ENCODE data around the gene UBE2E1.
"Not testable (repeated sequence)": the region's sequence is repeated elsewhere in the genome, so short reads cannot be mapped to it uniquely, and the experiment has no call there.

Gene UBE2E1

GRCh38 chr3:23834082-23834870 lies 28.5 kb downstream of the UBE2E1 start:
- intact Hi-C loops (cut with micrococcal nuclease) = no loop called here

DNA sequence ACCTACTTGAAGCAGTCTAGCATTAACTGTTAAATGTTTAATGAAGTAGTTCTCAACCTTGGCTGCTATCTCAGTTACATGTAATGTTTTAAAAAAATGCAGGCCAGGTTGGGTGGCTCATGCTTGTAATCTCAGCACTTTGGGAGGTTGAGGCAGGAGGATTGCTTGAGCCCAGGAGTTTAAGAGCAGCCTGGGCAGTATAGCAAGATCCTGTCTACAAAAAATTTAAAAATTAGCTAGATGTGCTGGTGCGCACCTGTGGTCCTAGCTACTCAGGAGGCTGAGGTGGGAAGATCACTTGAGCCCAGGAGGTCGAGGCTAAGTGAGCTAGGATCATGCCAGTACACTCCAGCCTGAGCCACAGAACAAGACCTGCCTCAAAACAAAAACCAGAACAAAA lies 29.3 kb downstream of the UBE2E1 start:
- Mint-ChIP-seq H3K4me1 (ENCODE audit: low read depth) (peaks cover 50% of the 10 kb centered on the region), H3K36me3 (ENCODE audit: low read depth) (peaks cover 18% of the 10 kb centered on the region), H3K27ac (peak overlapping the region; percentile 65), H3K27me3 (no peaks in the 10 kb centered on the region), H3K4me3 (no peak overlapping the region), H3K9me3 (no peaks in the 10 kb centered on the region)
- intact Hi-C loops (cut with micrococcal nuclease) = no loop called here

More at GRCh38 chr3:23834082-23834870, 28.5 kb downstream of the UBE2E1 start:
- peaks cover 58% of the 10 kb centered on the region for H3K4me1 Mint-ChIP-seq (ENCODE audit: low read depth)
- H3K9me3 Mint-ChIP-seq = no peaks in the 10 kb centered on the region
- H3K36me3 Mint-ChIP-seq (ENCODE audit: low read depth) = peaks cover 18% of the 10 kb centered on the region
- no peaks in the 10 kb centered on the region for H3K27me3 Mint-ChIP-seq
- no peak overlapping the region for H3K4me3 Mint-ChIP-seq
- H3K27ac Mint-ChIP-seq = no peak overlapping the region

DNA sequence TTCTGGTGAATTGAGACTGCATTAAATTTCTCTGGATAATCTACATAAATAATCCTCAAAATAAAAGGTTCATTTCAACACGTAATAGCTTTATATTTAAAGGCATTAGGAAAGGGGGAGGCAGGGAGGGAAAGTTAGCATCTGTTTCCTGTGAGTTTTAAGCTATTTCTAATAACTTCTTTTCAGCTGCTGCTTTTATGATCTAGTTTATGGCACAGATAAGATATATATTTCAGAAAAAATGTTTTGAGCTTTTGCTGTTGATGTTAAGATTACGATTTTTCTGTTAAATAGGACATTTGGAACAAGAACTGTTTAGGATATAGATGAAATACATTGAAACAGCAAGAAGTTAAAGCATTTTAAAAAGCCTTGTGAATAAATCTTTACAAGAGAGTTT lies 30.0 kb downstream of the UBE2E1 start:
- peak overlapping the region; percentile 65 for H3K27ac Mint-ChIP-seq
- H3K4me1 Mint-ChIP-seq (ENCODE audit: low read depth) = peaks cover 43% of the 10 kb centered on the region
- no peaks in the 10 kb centered on the region for H3K9me3 Mint-ChIP-seq
- peaks cover 18% of the 10 kb centered on the region for H3K36me3 Mint-ChIP-seq (ENCODE audit: low read depth)
- H3K4me3 Mint-ChIP-seq = no peak overlapping the region
- intact Hi-C loops (cut with micrococcal nuclease) = no loop called here
- H3K27me3 Mint-ChIP-seq = no peaks in the 10 kb centered on the region

DNA sequence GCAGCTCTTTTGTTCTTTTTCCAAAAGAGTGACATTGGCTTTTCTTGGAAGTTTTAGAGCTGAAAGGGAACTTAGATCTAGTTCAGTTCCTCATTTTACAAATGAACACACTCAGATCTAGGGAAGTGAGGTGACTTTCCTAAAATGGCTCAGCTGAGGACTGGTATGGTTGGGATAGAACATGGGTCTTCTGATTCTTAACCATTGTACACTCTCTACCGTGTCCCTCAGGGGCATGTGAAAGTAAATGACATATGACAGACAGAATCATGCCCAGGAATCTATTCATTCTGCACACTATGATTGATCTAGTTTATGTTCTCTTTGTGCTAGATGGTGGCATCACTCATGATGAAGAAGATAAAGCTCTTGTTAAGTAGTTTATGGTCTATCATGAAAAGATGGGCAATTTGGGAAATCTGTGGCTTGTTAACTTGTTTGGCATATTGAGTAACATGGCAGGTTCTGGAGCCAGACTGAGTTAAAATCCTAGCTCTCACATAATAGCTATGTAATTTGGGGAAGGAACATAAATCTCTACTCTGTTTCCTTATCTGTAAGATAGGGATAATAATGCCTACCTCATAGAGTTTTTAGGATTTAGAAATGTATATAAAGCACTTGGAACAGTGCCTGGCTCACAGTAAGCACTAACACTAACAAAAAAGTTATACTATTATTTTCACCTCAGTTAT lies 30.9 kb downstream of the UBE2E1 start:
- peaks cover 12% of the 10 kb centered on the region for H3K36me3 Mint-ChIP-seq (ENCODE audit: low read depth)
- H3K27ac Mint-ChIP-seq = peak overlapping the region; percentile 69
- intact Hi-C loops (cut with micrococcal nuclease) = no loop called here
- no peaks in the 10 kb centered on the region for H3K27me3 Mint-ChIP-seq
- no peaks in the 10 kb centered on the region for H3K9me3 Mint-ChIP-seq
- no peak overlapping the region for H3K4me3 Mint-ChIP-seq
- peaks cover 44% of the 10 kb centered on the region for H3K4me1 Mint-ChIP-seq (ENCODE audit: low read depth)

DNA sequence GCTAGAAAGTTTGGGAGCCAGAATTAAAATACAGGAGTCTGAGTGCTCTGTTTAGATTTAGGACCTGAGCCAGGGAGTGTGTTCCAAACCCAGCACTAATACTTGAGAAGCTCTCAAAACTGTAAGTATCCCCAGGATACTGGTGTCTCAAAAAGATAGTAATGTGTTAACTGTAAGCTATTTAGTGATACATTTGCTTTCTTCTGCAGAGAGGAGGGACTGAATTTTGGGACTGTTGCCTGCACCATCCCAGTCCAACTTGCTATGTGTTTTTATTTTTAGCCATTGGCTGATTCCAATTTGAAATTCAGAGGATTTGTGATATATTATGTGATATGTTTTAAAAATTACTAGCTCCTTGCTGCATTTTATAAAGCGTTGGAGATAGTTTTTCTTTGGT lies 31.5 kb downstream of the UBE2E1 start:
- H3K27ac Mint-ChIP-seq = no peak overlapping the region
- H3K4me1 Mint-ChIP-seq (ENCODE audit: low read depth) = peaks cover 41% of the 10 kb centered on the region
- H3K9me3 Mint-ChIP-seq = no peaks in the 10 kb centered on the region
- H3K36me3 Mint-ChIP-seq (ENCODE audit: low read depth) = peaks cover 9% of the 10 kb centered on the region
- H3K4me3 Mint-ChIP-seq = no peak overlapping the region
- no peaks in the 10 kb centered on the region for H3K27me3 Mint-ChIP-seq
- intact Hi-C loops (cut with micrococcal nuclease) = no loop called here

DNA sequence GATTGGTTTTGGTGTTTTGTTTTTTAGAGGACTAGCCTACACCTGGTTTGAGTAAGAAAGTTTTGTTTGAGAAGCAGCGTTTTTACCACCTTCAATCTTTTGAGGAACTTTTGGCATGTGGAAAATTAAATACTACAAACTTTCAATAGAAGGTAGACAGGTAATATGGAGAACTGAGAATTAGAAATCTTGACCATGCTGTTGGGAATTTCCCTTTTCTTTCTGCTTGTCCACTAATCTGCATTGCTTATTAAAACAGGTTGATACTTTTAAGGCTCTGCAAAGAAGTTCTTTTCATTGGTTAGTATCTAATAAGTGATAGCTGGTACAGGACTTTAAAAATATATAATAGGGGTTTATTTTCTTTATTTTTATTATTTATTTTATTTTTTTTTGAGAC lies 31.9 kb downstream of the UBE2E1 start:
- intact Hi-C loops (cut with micrococcal nuclease) = no loop called here
- H3K4me3 Mint-ChIP-seq = no peak overlapping the region
- no peaks in the 10 kb centered on the region for H3K9me3 Mint-ChIP-seq
- H3K36me3 Mint-ChIP-seq (ENCODE audit: low read depth) = peaks cover 7% of the 10 kb centered on the region
- no peak overlapping the region for H3K27ac Mint-ChIP-seq
- peaks cover 40% of the 10 kb centered on the region for H3K4me1 Mint-ChIP-seq (ENCODE audit: low read depth)
- no peaks in the 10 kb centered on the region for H3K27me3 Mint-ChIP-seq

- no peak overlapping the region for H3K27ac Mint-ChIP-seq
- no peak overlapping the region for H3K4me3 Mint-ChIP-seq
- intact Hi-C loops (cut with micrococcal nuclease) = no loop called here
- no peaks in the 10 kb centered on the region for H3K9me3 Mint-ChIP-seq
- no peaks in the 10 kb centered on the region for H3K27me3 Mint-ChIP-seq
- H3K36me3 Mint-ChIP-seq (ENCODE audit: low read depth) = peaks cover 7% of the 10 kb centered on the region
- H3K4me1 Mint-ChIP-seq (ENCODE audit: low read depth) = peaks cover 44% of the 10 kb centered on the region
Measured at GRCh38 chr3:23840521-23840920, 34.8 kb downstream of the UBE2E1 start.

DNA sequence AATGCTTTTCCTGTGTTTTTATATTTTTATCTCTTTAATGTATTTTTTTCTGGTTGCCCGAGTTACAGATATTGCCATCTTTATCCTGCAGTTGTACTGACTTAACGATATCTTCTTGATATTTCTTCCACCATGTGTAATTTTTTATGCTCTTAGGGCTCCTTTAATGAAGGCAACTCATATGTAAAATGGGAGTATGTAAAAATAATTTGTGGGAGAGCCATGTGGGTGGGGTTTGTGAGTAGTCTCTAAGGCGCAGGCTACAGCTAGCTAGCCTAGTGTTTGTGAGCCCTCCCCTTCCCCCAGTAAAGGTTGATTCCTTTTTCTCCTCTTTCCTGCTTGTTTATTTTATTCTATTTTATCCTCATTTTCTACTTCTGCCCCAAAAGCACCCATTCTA lies 38.1 kb downstream of the UBE2E1 start:
- no peak overlapping the region for H3K27ac Mint-ChIP-seq
- peaks cover 34% of the 10 kb centered on the region for H3K4me1 Mint-ChIP-seq (ENCODE audit: low read depth)
- H3K9me3 Mint-ChIP-seq = no peaks in the 10 kb centered on the region
- no peak overlapping the region for H3K4me3 Mint-ChIP-seq
- H3K27me3 Mint-ChIP-seq = no peaks in the 10 kb centered on the region
- intact Hi-C loops (cut with micrococcal nuclease) = no loop called here
- H3K36me3 Mint-ChIP-seq (ENCODE audit: low read depth) = peaks cover 7% of the 10 kb centered on the region

DNA sequence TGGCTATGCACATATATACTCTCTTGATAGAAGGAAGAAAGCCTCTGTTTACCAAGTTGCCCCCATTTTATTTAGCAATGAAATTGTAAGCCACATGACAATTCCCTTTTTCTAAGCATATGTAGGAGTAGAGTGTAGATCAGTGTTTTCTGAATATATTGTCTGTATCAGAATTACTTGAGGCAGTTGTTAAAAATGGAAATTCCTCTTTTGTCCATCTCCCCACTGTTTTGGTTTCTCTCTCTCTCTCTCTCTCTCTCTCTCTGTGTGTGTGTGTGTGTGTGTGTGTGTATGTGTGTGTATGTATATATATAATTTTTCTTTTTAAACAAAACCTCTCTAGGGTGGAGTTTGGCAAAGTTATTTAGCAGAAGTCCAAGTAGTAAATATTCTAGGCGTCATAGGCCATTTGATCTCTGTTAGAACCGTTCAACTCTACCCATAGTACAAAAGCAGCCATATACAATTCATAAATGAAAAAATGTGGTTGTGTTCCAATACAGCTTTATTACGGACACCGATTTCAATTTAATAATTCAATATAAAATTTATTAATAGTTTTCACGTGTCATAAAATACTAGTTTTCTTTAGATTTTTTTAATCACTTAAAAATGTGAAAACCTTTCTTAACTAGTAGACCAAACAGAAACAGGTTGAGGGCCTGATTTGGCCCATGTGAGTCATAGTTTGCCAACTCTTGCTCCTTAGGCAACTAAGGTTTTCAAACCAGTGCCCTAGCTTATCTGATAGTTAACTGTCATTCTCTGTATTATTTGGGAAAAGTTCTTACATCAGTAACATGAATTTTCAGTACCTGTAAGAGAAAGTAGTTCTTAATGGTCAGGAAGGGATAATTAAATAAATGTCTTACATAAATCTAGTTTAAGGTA lies 39.8 kb downstream of the UBE2E1 start:
- Mint-ChIP-seq H3K27me3 (no peaks in the 10 kb centered on the region), H3K9me3 (no peaks in the 10 kb centered on the region), H3K4me1 (ENCODE audit: low read depth) (peaks cover 34% of the 10 kb centered on the region), H3K4me3 (no peak overlapping the region), H3K36me3 (ENCODE audit: low read depth) (peaks cover 7% of the 10 kb centered on the region), H3K27ac (no peak overlapping the region)
- intact Hi-C loops (cut with micrococcal nuclease) = no loop called here

GRCh38 chr3:23849462-23849861 lies 43.7 kb downstream of the UBE2E1 start:
- H3K4me3 Mint-ChIP-seq; intact Hi-C loops (cut with micrococcal nuclease); H3K27me3 Mint-ChIP-seq; H3K9me3 Mint-ChIP-seq; H3K27ac Mint-ChIP-seq: not testable (repeated sequence)
- peaks cover 15% of the 10 kb centered on the region for H3K4me1 Mint-ChIP-seq (ENCODE audit: low read depth)
- peaks cover 14% of the 10 kb centered on the region for H3K36me3 Mint-ChIP-seq (ENCODE audit: low read depth)

DNA sequence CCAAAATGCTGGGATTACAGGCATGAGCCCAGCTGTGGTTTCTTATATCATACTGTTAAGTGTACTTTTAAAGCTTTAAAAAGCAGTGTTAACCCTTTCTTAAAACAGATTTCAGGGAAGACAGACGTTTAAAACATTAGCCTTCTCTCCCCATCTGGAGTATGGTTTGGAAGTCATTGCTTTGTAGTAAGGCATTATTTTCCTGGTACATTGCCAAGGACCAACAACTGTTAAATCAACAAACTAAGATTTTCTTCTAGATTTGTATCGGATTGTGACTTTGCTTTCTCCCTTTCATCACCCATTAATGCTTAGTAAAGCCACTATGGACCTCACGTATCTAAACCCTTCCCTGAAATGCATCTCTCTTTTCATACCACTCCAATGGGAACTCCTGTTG lies 50.5 kb downstream of the UBE2E1 start:
- H3K36me3 Mint-ChIP-seq (ENCODE audit: low read depth) = peaks cover 17% of the 10 kb centered on the region
- intact Hi-C loops (cut with micrococcal nuclease) = no loop called here
- H3K4me3 Mint-ChIP-seq = peak overlapping the region; percentile 60
- peak overlapping the region; percentile 91 for H3K27ac Mint-ChIP-seq
- H3K9me3 Mint-ChIP-seq = peaks cover 9% of the 10 kb centered on the region
- H3K27me3 Mint-ChIP-seq = no peaks in the 10 kb centered on the region
- peaks cover 32% of the 10 kb centered on the region for H3K4me1 Mint-ChIP-seq (ENCODE audit: low read depth)

DNA sequence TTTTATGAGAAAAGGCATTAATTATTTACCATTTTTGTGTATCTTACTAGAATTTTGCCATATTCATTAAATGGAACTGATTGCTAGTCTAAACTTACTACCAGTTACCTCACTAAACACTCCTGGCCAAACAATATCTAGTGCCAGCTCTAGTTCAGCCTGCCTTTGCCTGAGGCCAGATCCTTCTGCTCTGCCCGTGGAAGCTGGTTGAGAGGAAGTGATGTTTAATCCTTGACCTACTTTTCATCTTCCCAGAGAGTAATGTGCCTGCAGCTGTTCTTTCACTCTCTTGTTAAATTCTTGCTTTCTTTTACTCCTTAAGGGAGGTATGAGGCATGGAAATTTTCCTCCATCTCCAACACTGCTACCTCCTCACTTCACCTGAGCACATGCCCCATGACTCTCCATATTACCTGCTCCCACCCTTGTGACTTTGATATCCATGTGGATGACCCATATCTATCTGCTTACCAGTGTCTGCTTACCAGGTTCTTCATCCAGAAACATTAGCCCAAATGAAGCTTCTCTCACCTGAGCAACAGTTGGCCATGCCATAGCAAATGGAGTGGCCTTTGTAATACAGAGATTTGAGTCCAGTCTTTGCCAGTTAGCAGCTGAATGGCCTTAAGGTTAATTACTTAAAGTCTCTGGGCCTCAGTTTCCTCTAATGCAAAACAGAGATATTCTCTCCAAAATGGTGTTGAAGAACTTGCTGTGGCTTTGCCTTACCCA lies 53.4 kb downstream of the UBE2E1 start:
- intact Hi-C loops (cut with micrococcal nuclease) = no loop called here

GRCh38 chr3:23859839-23860382 lies 54.2 kb downstream of the UBE2E1 start:
- H3K27ac Mint-ChIP-seq = no peak overlapping the region
- peaks cover 33% of the 10 kb centered on the region for H3K36me3 Mint-ChIP-seq (ENCODE audit: low read depth)
- H3K4me3 Mint-ChIP-seq = no peak overlapping the region
- peaks cover 55% of the 10 kb centered on the region for H3K4me1 Mint-ChIP-seq (ENCODE audit: low read depth)
- H3K27me3 Mint-ChIP-seq = no peaks in the 10 kb centered on the region
- H3K9me3 Mint-ChIP-seq = no peaks in the 10 kb centered on the region
- intact Hi-C loops (cut with micrococcal nuclease) = no loop called here

More for the DNA sequence above, 53.4 kb downstream of the UBE2E1 start:
- Mint-ChIP-seq H3K27ac (no peak overlapping the region), H3K4me3 (no peak overlapping the region), H3K36me3 (ENCODE audit: low read depth) (peaks cover 26% of the 10 kb centered on the region), H3K9me3 (no peaks in the 10 kb centered on the region), H3K27me3 (no peaks in the 10 kb centered on the region), H3K4me1 (ENCODE audit: low read depth) (peaks cover 49% of the 10 kb centered on the region)
